ENCODE results near the gene ASXL2.
"Not testable (repeated sequence)": the region's sequence is repeated elsewhere in the genome, so short reads cannot be mapped to it uniquely, and the experiment has no call there.

DNA sequence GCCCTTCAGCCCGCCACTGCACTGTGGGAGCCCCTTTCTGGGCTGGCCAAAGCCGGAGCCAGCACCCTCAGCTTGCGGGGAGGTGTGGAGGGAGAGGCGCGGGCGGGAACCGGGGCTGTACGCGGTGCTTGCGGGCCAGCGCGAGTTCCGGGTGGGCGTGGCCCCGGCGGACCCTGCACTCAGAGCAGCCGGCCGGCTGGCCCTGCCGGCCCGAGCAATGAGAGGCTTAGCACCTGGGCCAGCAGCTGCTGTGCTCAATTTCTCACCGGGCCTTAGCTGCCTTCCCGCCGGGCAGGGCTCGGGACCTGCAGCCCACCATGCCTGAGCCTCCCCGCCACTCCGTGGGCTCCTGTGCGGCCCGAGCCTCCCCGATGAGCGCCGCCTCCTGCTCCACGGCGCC is 37.1 kb upstream of the ASXL2 start:
- TF ChIP-seq, protein P1, sequence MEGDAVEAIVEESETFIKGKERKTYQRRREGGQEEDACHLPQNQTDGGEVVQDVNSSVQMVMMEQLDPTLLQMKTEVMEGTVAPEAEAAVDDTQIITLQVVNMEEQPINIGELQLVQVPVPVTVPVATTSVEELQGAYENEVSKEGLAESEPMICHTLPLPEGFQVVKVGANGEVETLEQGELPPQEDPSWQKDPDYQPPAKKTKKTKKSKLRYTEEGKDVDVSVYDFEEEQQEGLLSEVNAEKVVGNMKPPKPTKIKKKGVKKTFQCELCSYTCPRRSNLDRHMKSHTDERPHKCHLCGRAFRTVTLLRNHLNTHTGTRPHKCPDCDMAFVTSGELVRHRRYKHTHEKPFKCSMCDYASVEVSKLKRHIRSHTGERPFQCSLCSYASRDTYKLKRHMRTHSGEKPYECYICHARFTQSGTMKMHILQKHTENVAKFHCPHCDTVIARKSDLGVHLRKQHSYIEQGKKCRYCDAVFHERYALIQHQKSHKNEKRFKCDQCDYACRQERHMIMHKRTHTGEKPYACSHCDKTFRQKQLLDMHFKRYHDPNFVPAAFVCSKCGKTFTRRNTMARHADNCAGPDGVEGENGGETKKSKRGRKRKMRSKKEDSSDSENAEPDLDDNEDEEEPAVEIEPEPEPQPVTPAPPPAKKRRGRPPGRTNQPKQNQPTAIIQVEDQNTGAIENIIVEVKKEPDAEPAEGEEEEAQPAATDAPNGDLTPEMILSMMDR (IDR thresholded peaks at IDR 0.05; ENCODE audit: insufficient read depth, low read length, poor library complexity, severe bottlenecking), result not testable (repeated sequence)
- TF ChIP-seq EZH2phosphoT487 (conservative IDR thresholded peaks at IDR 0.05; ENCODE audit: low read length), result not testable (repeated sequence)
